ENCODE data around the gene GPA33. TPM values are rescaled to one million over a fixed set of nuclear protein-coding genes. Genes with fewer than 3 reads are reported as not detected.

Gene GPA33
- total RNA-seq, 3 donors from 2014 or later (not counting 1 experiment from before 2014, with no cell fraction given) = 2.9 to 4.6 (median 4.5) TPM

DNA sequence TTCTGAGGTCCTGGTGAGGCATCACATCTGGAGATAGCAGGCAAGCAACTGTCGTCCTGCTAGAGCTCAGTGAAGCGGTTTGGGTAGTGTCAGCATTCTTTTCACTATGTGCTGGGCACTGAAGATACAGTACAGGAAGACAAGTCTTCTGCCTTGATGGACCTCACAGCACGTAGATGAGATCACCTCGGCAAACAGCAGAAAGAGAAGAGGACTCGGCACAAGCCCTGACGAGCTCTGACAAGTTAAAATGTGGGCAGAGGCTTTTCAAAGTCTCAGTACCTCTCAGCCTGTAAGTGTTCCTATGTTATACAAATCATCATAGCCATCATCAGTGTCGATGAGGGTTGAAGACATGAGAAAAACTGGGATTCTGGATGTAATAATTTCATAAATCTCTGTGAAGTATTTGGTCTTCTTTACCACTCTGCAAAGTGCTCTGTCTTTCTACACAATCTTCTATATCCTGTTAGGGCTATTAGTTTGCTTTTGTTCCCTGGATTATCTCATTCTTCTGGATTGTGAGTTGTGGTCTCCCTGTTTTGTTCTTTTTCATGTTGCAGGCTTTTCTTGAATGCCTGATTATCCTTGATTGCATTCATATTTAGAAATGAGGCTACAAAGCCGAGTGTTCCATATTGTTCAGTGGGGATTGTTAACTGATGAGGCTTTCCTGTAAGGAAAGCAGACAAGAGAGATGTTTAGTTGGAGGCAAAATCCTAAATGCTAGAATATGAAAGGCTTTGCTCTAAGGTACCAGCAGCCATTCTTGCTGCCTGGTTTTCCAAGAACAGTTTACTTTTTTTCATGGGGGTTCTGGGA is 76.9 kb downstream of the GPA33 start:
- H3K9me3 Mint-ChIP-seq = no peaks in the 10 kb centered on the region
- Histone ChIP-seq H3K27ac (ENCODE audit: low read length) (no peak overlapping the region), H3K4me1 (ENCODE audit: control insufficient read depth, insufficient read depth, low read length) (no peaks in the 10 kb centered on the region), H3K9me3 (ENCODE audit: control insufficient read depth, insufficient read depth, low read length) (no peaks in the 10 kb centered on the region), H3K36me3 (ENCODE audit: control insufficient read depth, insufficient read depth, low read length) (no peaks in the 10 kb centered on the region), H3K27me3 (ENCODE audit: control insufficient read depth, insufficient read depth, low read length) (peaks cover 3% of the 10 kb centered on the region), H3K4me3 (ENCODE audit: low read length) (no peak overlapping the region)
- intact Hi-C loops (cut with micrococcal nuclease) = no loop called here
- 93% methylated on average over 7 of the region's 8 CpGs for WGBS (ENCODE audit: insufficient coverage)
- no peak overlapping the region for H3K27ac Mint-ChIP-seq
- ATAC-seq (no peak), DNase-seq (no peak)
- peaks cover 28 to 53% of the 10 kb centered on the region in 2 donors for H3K27me3 Mint-ChIP-seq (ENCODE audit: low read depth in 2 of 2)
- no peaks in the 10 kb centered on the region for H3K36me3 Mint-ChIP-seq
- TF ChIP-seq, protein P1, sequence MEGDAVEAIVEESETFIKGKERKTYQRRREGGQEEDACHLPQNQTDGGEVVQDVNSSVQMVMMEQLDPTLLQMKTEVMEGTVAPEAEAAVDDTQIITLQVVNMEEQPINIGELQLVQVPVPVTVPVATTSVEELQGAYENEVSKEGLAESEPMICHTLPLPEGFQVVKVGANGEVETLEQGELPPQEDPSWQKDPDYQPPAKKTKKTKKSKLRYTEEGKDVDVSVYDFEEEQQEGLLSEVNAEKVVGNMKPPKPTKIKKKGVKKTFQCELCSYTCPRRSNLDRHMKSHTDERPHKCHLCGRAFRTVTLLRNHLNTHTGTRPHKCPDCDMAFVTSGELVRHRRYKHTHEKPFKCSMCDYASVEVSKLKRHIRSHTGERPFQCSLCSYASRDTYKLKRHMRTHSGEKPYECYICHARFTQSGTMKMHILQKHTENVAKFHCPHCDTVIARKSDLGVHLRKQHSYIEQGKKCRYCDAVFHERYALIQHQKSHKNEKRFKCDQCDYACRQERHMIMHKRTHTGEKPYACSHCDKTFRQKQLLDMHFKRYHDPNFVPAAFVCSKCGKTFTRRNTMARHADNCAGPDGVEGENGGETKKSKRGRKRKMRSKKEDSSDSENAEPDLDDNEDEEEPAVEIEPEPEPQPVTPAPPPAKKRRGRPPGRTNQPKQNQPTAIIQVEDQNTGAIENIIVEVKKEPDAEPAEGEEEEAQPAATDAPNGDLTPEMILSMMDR (IDR thresholded peaks at IDR 0.05) = no peak
- no peaks in the 10 kb centered on the region for H3K4me1 Mint-ChIP-seq
- H3K4me3 Mint-ChIP-seq = no peak overlapping the region

DNA sequence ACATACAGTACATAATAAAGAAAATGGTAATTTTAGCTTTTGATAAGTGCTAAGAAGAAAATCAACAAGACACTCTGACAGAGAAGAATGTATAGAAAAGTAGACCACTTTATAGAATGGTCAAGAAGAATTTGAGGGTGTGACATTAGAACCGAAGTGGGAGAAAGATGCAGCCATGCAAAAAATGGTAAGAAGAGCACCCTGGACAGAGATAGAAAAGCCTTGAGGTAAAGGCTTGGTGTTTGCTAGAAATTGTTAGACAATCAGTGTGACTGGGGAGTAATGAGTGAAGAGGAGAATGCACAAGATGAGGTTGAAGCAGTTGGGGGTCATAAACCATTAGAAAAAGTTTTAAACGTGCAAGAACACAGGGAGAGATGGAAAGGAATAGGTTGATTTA is 77.6 kb downstream of the GPA33 start:
- intact Hi-C loops (cut with micrococcal nuclease) = no loop called here
- WGBS (ENCODE audit: insufficient coverage) = 88% methylated on average over 2 of the region's 2 CpGs
- H3K36me3 Mint-ChIP-seq = no peaks in the 10 kb centered on the region
- no peaks in the 10 kb centered on the region for H3K4me1 Mint-ChIP-seq
- no peaks in the 10 kb centered on the region for H3K4me1 ChIP-seq (ENCODE audit: control insufficient read depth, insufficient read depth, low read length)
- H3K36me3 ChIP-seq (ENCODE audit: control insufficient read depth, insufficient read depth, low read length) = no peaks in the 10 kb centered on the region
- no peak overlapping the region for H3K4me3 ChIP-seq (ENCODE audit: low read length)
- DNase-seq (no peak), ATAC-seq (no peak)
- H3K27ac ChIP-seq (ENCODE audit: low read length) = no peak overlapping the region
- no peaks in the 10 kb centered on the region for H3K9me3 ChIP-seq (ENCODE audit: control insufficient read depth, insufficient read depth, low read length)
- peaks cover 3% of the 10 kb centered on the region for H3K27me3 ChIP-seq (ENCODE audit: control insufficient read depth, insufficient read depth, low read length)
- H3K27me3 Mint-ChIP-seq (ENCODE audit: low read depth in 2 of 2) = peaks cover 28 to 56% of the 10 kb centered on the region in 2 donors
- H3K4me3 Mint-ChIP-seq = no peak overlapping the region
- H3K9me3 Mint-ChIP-seq = no peaks in the 10 kb centered on the region
- TF ChIP-seq, protein P1 (IDR thresholded peaks at IDR 0.05) = no peak
- no peak overlapping the region for H3K27ac Mint-ChIP-seq

DNA sequence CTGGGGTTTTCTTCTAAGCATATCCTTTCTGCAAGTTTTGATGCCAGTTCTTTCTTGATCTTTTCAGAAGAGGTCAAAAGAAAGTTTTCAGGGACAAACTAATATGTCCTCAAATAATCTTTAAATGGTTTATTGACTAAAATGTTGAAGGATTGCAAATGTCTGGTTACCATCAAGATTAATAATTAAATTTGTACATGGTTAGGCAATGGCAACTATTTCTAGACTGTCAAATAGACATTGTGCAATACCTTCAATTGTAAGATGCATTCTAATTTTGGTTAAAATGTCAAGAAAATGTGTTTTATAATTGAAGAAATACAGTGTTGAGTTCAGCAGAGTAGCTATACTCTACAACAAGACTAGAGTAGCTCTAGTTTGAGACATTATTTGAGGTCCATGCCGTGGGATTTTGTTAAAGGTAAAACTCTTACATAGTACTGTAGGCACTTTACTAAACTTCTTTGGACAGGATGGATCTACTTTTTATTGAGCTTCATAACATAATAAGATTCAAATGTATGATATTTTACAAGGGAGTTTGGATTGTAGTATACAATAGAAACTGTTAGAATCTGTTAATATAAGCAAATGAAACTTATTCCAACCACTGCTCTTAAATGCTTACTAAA is 78.5 kb downstream of the GPA33 start:
- no peak for DNase-seq
- Histone ChIP-seq H3K4me3 (ENCODE audit: low read length) (no peak overlapping the region), H3K27ac (ENCODE audit: low read length) (no peak overlapping the region), H3K9me3 (ENCODE audit: control insufficient read depth, insufficient read depth, low read length) (no peaks in the 10 kb centered on the region), H3K4me1 (ENCODE audit: control insufficient read depth, insufficient read depth, low read length) (no peaks in the 10 kb centered on the region), H3K36me3 (ENCODE audit: control insufficient read depth, insufficient read depth, low read length) (no peaks in the 10 kb centered on the region), H3K27me3 (ENCODE audit: control insufficient read depth, insufficient read depth, low read length) (peaks cover 3% of the 10 kb centered on the region)
- H3K27ac Mint-ChIP-seq = no peak overlapping the region
- intact Hi-C loops (cut with micrococcal nuclease) = no loop called here
- no peaks in the 10 kb centered on the region for H3K36me3 Mint-ChIP-seq
- no peak for ATAC-seq
- no CpG with 5 or more reads among the region's 1 CpG for WGBS (ENCODE audit: insufficient coverage)
- no peaks in the 10 kb centered on the region for H3K4me1 Mint-ChIP-seq
- H3K4me3 Mint-ChIP-seq = no peak overlapping the region
- TF ChIP-seq, protein P1 (IDR thresholded peaks at IDR 0.05) = no peak
- no peaks in the 10 kb centered on the region for H3K9me3 Mint-ChIP-seq
- H3K27me3 Mint-ChIP-seq (ENCODE audit: low read depth in 2 of 2) = peaks cover 28 to 56% of the 10 kb centered on the region in 2 donors
